Measurements from ENCODE around the gene PDIA6.

DNA sequence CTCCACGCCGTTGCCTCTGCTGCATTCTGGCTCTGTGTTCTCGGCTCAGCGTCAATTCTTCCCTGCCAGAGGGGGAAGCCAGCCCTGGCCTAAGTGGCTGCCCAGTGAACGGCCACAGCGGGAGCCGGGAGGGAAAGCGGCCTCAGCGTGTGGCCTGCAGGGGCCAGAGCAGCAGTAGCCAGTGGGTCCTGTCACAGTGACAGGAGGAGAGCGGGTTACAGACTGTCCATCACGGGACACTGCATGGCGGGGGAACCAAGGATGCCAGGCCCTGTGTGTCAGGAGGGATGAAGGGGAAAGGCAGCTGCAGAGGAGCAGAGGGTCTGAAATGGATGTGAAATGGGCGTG is 39.7 kb downstream of the PDIA6 start:
- no peak for TF ChIP-seq ZFX (IDR thresholded peaks at IDR 0.05)
- TF ChIP-seq, protein P1, sequence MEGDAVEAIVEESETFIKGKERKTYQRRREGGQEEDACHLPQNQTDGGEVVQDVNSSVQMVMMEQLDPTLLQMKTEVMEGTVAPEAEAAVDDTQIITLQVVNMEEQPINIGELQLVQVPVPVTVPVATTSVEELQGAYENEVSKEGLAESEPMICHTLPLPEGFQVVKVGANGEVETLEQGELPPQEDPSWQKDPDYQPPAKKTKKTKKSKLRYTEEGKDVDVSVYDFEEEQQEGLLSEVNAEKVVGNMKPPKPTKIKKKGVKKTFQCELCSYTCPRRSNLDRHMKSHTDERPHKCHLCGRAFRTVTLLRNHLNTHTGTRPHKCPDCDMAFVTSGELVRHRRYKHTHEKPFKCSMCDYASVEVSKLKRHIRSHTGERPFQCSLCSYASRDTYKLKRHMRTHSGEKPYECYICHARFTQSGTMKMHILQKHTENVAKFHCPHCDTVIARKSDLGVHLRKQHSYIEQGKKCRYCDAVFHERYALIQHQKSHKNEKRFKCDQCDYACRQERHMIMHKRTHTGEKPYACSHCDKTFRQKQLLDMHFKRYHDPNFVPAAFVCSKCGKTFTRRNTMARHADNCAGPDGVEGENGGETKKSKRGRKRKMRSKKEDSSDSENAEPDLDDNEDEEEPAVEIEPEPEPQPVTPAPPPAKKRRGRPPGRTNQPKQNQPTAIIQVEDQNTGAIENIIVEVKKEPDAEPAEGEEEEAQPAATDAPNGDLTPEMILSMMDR (conservative IDR thresholded peaks at IDR 0.05): no peak
